ENCODE measurements around the gene MTPN. TPM values are rescaled to one million over a fixed set of nuclear protein-coding genes. Genes with fewer than 3 reads are reported as not detected.

The MTPN gene
- total and polyA plus RNA-seq, 12 donors = 16.7 to 116 (median 86.9) TPM

DNA sequence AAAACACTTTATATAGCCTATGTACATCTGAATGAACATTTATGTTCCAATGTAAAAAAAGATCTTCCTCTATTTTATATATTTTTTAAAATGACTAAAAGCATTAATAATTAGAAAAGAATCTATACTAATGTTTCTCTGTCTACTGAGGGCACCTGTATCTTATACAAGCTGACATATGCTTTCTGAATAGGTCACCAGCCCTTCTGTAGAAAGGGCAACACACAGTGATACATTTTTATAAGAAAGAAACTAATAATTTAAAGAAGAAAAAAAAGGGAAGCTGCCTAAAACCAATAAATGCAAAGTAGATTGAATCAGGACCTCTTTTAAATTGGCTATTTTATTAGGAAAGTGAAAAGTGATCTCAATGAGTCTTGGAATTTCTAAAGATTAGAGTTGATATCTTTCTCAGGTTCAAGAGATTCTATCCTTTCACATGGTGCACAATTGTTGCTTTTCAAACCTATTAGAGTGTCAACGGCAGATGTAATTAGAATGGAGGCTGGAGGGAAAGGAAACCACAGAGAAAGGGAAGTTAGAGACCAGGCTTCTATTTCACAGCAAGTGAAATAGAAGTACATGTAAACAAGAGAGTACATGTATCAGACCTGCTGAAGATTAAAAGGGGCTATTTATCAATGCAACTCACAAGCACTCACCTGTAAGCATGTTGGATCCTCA lies 6.3 kb downstream of the MTPN start:
- H3K9me3 ChIP-seq (replicated peaks in 1 of 3) = no peaks in the 10 kb centered on the region
- H3K4me3 ChIP-seq = no peak overlapping the region
- TF ChIP-seq, protein P1, sequence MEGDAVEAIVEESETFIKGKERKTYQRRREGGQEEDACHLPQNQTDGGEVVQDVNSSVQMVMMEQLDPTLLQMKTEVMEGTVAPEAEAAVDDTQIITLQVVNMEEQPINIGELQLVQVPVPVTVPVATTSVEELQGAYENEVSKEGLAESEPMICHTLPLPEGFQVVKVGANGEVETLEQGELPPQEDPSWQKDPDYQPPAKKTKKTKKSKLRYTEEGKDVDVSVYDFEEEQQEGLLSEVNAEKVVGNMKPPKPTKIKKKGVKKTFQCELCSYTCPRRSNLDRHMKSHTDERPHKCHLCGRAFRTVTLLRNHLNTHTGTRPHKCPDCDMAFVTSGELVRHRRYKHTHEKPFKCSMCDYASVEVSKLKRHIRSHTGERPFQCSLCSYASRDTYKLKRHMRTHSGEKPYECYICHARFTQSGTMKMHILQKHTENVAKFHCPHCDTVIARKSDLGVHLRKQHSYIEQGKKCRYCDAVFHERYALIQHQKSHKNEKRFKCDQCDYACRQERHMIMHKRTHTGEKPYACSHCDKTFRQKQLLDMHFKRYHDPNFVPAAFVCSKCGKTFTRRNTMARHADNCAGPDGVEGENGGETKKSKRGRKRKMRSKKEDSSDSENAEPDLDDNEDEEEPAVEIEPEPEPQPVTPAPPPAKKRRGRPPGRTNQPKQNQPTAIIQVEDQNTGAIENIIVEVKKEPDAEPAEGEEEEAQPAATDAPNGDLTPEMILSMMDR (IDR thresholded peaks at IDR 0.05) = no peak
- no peak for TF ChIP-seq POLR2A (IDR thresholded peaks at IDR 0.05)
- WGBS, 4 donors = 57 to 81% (median 73%) methylated on average over 1 of the region's 1 CpG
- H3K27ac ChIP-seq = no peak overlapping the region
- no peak for DNase-seq
- H3K27me3 ChIP-seq = no peaks in the 10 kb centered on the region
- intact Hi-C loops (cut with DNase I) = no loop called here
- H3K36me3 ChIP-seq (replicated peaks in 1 of 2) = no peaks in the 10 kb centered on the region
- peaks cover 15 to 46% of the 10 kb centered on the region in 2 donors for H3K4me1 ChIP-seq (replicated peaks in 1 of 2)

GRCh38 chr7:135970045-135970444 lies 7.1 kb downstream of the MTPN start:
- H3K27ac ChIP-seq = no peak overlapping the region
- DNase-seq = no peak
- H3K36me3 ChIP-seq (replicated peaks in 1 of 2) = no peaks in the 10 kb centered on the region
- no peaks in the 10 kb centered on the region for H3K27me3 ChIP-seq
- H3K4me3 ChIP-seq = no peak overlapping the region
- H3K4me1 ChIP-seq (replicated peaks in 1 of 2) = peaks cover 8 to 46% of the 10 kb centered on the region in 2 donors
- 85 to 97% (median 92%) methylated on average over 3 of the region's 3 CpGs for WGBS, 4 donors
- intact Hi-C loops (cut with DNase I) = no loop called here
- TF ChIP-seq POLR2A (IDR thresholded peaks at IDR 0.05) = no peak
- TF ChIP-seq, protein P1 (IDR thresholded peaks at IDR 0.05) = no peak
- H3K9me3 ChIP-seq (replicated peaks in 1 of 3) = no peaks in the 10 kb centered on the region

DNA sequence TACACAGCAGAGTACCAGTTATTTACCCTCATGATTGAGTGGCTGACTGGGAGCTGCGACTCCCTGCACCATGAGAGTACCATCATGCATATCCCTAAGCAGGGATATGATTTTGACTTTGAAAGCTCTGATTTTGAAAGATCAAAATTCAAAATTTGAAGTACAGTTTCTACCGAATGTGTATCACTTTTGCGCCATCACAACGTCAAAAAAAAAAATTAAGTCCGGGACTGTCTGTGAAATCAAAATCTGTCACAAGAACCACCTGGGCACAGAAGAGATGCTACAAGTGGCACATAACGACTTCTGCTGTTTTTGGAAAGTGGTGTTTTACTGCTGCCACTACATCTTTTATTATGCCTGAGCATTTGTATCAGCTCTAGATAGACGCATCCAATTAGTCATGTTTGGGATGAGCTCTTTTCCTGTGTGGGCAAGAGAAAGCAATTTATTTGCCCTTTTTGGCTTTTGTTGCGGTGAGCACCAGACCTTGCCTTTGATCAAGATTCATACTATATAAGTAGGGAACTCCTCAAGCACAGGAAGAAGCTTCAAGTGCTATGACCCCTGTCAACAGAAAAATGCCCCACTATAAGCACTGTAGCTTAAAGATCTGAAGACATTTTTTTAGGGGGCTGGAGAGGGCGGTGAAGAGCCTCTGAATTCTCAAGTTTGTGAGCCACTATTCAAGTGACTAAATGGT lies 10.7 kb downstream of the MTPN start:
- intact Hi-C loops (cut with DNase I) = no loop called here
- WGBS, 4 donors = 83 to 88% (median 86%) methylated on average over 9 of the region's 9 CpGs
- Histone ChIP-seq H3K36me3 (replicated peaks in 1 of 2) (no peaks in the 10 kb centered on the region), H3K4me1 (replicated peaks in 1 of 2) (peaks cover 2 to 29% of the 10 kb centered on the region in 2 donors), H3K4me3 (no peak overlapping the region), H3K27me3 (no peaks in the 10 kb centered on the region), H3K9me3 (replicated peaks in 1 of 3) (no peaks in the 10 kb centered on the region), H3K27ac (no peak overlapping the region)
- no peak for DNase-seq
- TF ChIP-seq POLR2A (IDR thresholded peaks at IDR 0.05) = no peak
- TF ChIP-seq, protein P1 (IDR thresholded peaks at IDR 0.05) = no peak

DNA sequence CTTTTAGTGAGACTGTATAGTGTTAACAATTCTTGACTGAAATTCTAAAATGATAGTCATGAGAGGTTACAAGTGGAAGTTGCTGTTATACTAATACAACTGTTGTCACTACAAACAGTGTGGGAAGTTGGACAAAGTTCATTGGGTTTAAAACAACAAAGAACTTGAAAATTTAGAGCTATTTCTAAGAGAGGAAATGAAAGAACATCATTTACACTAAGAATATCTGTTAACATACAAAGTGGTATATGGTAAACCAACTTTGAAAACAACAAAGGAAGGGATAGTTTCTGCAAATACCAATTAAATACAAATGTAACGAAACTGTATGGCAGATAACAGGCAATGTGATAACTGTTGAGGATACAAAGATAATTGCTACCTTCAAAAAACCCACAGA lies 11.6 kb downstream of the MTPN start:
- no peak overlapping the region for H3K27ac ChIP-seq
- H3K27me3 ChIP-seq = no peaks in the 10 kb centered on the region
- TF ChIP-seq, protein P1 (IDR thresholded peaks at IDR 0.05) = no peak
- TF ChIP-seq POLR2A (IDR thresholded peaks at IDR 0.05) = no peak
- H3K36me3 ChIP-seq (replicated peaks in 1 of 2) = no peaks in the 10 kb centered on the region
- intact Hi-C loops (cut with DNase I) = no loop called here
- 81 to 89% (median 86%) methylated on average over 1 of the region's 1 CpG for WGBS, 4 donors
- peaks cover 0 to 26% of the 10 kb centered on the region in 2 donors for H3K4me1 ChIP-seq (replicated peaks in 1 of 2)
- DNase-seq = no peak
- H3K9me3 ChIP-seq (replicated peaks in 1 of 3) = no peaks in the 10 kb centered on the region
- H3K4me3 ChIP-seq = no peak overlapping the region
